ENCODE data around the gene PCYT2. TPM values are rescaled to one million over a fixed set of nuclear protein-coding genes. Genes with fewer than 3 reads are reported as not detected.

The PCYT2 gene
- total and polyA plus RNA-seq, 2 donors (not counting 3 experiments of a cell fraction or from before 2014, with no cell fraction given): 52.0 to 57.1 TPM

DNA sequence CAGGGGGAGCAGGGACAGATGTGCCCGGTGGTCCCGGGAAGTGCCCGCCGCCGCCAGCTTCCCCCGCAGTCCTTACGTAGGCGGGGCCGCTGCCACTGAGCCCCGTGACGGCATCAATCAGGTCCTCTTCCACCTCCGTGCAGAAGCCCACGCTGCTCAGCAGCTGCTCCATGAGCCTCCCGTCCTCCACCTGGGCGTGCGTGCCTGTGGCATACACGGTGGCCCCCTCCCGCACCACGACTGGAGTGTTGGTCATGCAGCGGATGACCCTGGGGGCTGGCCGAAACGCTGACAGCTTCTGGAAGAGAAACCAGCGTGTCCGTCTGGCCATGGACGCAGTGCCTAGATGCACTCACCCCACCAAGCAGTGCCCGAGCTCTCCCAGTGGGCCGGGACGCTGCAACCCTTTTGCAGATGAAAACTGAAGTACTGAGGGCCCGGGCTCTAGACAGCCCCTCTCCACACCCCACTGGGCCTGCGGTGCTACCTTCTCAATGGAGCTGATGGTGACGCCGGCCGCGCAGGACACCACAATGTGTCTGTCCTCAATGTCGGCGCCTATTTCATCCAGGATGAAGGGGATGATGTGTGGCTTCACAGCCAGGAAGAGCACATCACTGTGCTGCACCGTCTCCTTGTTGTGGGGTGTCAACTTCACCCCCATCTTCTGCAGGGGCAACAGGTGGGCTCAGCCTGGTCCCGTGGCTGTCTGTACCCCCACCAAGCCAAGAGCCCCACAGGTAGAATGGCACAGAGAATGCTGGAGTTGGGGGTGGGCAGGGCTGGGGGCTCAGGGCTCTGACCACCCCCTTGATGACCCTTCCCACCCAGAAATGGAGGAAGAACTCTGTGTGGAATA is 23.9 kb upstream of the PCYT2 start:
- CTCF ChIA-PET: no interaction called here
- TF ChIP-seq EZH2 (IDR thresholded peaks at IDR 0.05; ENCODE audit: borderline replicate concordance, low read depth, low read length, severe bottlenecking) (no peak), POLR2AphosphoS5 (IDR thresholded peaks at IDR 0.05; ENCODE audit: insufficient read depth, low read depth, low read length) (no peak), FOS (IDR thresholded peaks at IDR 0.05; ENCODE audit: borderline replicate concordance, insufficient read depth, low read length) (no peak)
- Histone ChIP-seq H3K27me3 (ENCODE audit: control insufficient read depth in 2 of 2, insufficient read depth in 2 of 2, low read length in 2 of 2) (no peaks in the 10 kb centered on the region), H3K79me2 (ENCODE audit: control insufficient read depth, insufficient read depth, low read length) (peaks cover 8% of the 10 kb centered on the region), H3K4me2 (ENCODE audit: insufficient read depth, low read length) (no peak overlapping the region), H3K4me3 (replicated peaks in 1 of 3; ENCODE audit: insufficient read depth in 1 of 3, low read depth in 1 of 3, low read length in 3 of 3) (no peak overlapping the region), H3K27ac (ENCODE audit: insufficient read depth, low read depth, low read length) (no peak overlapping the region), H3K9me1 (replicated peaks; ENCODE audit: control insufficient read depth, extremely low read depth, insufficient read depth, low read length) (no peaks in the 10 kb centered on the region), H4K20me1 (replicated peaks; ENCODE audit: control insufficient read depth, extremely low read depth, insufficient read depth, low read length) (no peaks in the 10 kb centered on the region), H2AFZ (ENCODE audit: low read depth, low read length) (no peak overlapping the region), H3K9me3 (replicated peaks; ENCODE audit: control insufficient read depth, insufficient read depth, low read length) (no peaks in the 10 kb centered on the region), H3K36me3 (ENCODE audit: control insufficient read depth in 2 of 2, extremely low read depth in 1 of 2, insufficient read depth in 2 of 2, low read length in 2 of 2) (peaks cover 0 to 5% of the 10 kb centered on the region in 2 experiments), H3K4me1 (ENCODE audit: control insufficient read depth, extremely low read depth, insufficient read depth, low read length) (peaks cover 7% of the 10 kb centered on the region), H3K9ac (replicated peaks; ENCODE audit: extremely low read depth, insufficient read depth, low read length) (no peak overlapping the region)
- dilution Hi-C loops (cut with MboI; ENCODE audit: extremely low pct_ligation_motif_present, low sequenced_read_pairs): no loop called here
- BruUV-seq (replicated peaks): no TSS peak
- FAIRE-seq (no peak), DNase-seq (ENCODE audit: low read depth, low spot score) (no peak)
- POLR2A ChIA-PET: no interaction called here
- intact Hi-C loops (cut with micrococcal nuclease): loop anchor here (5.0 kb wide), 1 partner anchor 42 kb away; the partner anchor contains the start of gene ASPSCR1

GRCh38 chr17:81934098-81934757 is 23.0 kb upstream of the PCYT2 start:
- no TSS peak for BruUV-seq (replicated peaks)
- Histone ChIP-seq H3K9me1 (replicated peaks; ENCODE audit: control insufficient read depth, extremely low read depth, insufficient read depth, low read length) (no peaks in the 10 kb centered on the region), H4K20me1 (replicated peaks; ENCODE audit: control insufficient read depth, extremely low read depth, insufficient read depth, low read length) (no peaks in the 10 kb centered on the region), H3K27me3 (ENCODE audit: control insufficient read depth in 2 of 2, insufficient read depth in 2 of 2, low read length in 2 of 2) (no peaks in the 10 kb centered on the region), H2AFZ (ENCODE audit: low read depth, low read length) (no peak overlapping the region), H3K36me3 (ENCODE audit: control insufficient read depth in 2 of 2, extremely low read depth in 1 of 2, insufficient read depth in 2 of 2, low read length in 2 of 2) (peaks cover 0 to 5% of the 10 kb centered on the region in 2 experiments), H3K9me3 (replicated peaks; ENCODE audit: control insufficient read depth, insufficient read depth, low read length) (no peaks in the 10 kb centered on the region), H3K9ac (replicated peaks; ENCODE audit: extremely low read depth, insufficient read depth, low read length) (no peak overlapping the region), H3K4me1 (ENCODE audit: control insufficient read depth, extremely low read depth, insufficient read depth, low read length) (peaks cover 7% of the 10 kb centered on the region), H3K27ac (ENCODE audit: insufficient read depth, low read depth, low read length) (no peak overlapping the region), H3K4me2 (ENCODE audit: insufficient read depth, low read length) (no peak overlapping the region), H3K4me3 (replicated peaks in 1 of 3; ENCODE audit: insufficient read depth in 1 of 3, low read depth in 1 of 3, low read length in 3 of 3) (no peak overlapping the region), H3K79me2 (ENCODE audit: control insufficient read depth, insufficient read depth, low read length) (peaks cover 8% of the 10 kb centered on the region)
- DNase-seq (ENCODE audit: low read depth, low spot score) (no peak), FAIRE-seq (no peak)
- dilution Hi-C loops (cut with MboI; ENCODE audit: extremely low pct_ligation_motif_present, low sequenced_read_pairs): no loop called here
- CTCF ChIA-PET: no interaction called here
- intact Hi-C loops (cut with micrococcal nuclease): no loop called here
- no peak for TF ChIP-seq FOS (IDR thresholded peaks at IDR 0.05; ENCODE audit: borderline replicate concordance, insufficient read depth, low read length)
- POLR2A ChIA-PET: no interaction called here

All from endothelial cell of umbilical vein (primary cell).